ENCODE data around the gene SELENOW. TPM values are rescaled to one million over a fixed set of nuclear protein-coding genes. Genes with fewer than 3 reads are reported as not detected.

SELENOW gene
- total and polyA plus RNA-seq, 2 of the 8 experiments (the other 6 are each of a cell fraction or from before 2014, with no cell fraction given) = 371 to 588 TPM

DNA sequence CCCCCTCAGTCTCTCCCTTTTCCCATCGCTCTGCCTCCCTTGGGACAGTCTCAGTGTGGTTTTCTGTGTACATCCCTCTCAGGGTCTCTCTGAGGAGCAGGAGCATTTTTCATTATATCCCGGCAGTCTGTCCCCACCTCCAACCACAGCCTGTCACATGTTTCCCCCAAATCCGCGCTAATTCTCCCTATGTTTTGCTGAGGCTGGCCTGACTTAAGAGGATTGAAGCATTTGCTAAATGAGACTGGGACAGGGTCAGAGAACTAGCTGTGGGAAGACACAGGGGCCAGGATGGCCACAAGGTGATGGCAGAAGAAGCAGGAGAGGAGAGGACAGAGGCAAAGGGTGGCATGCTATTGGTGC lies 20.4 kb downstream of the SELENOW start (continued):
- TF ChIP-seq, protein P1, sequence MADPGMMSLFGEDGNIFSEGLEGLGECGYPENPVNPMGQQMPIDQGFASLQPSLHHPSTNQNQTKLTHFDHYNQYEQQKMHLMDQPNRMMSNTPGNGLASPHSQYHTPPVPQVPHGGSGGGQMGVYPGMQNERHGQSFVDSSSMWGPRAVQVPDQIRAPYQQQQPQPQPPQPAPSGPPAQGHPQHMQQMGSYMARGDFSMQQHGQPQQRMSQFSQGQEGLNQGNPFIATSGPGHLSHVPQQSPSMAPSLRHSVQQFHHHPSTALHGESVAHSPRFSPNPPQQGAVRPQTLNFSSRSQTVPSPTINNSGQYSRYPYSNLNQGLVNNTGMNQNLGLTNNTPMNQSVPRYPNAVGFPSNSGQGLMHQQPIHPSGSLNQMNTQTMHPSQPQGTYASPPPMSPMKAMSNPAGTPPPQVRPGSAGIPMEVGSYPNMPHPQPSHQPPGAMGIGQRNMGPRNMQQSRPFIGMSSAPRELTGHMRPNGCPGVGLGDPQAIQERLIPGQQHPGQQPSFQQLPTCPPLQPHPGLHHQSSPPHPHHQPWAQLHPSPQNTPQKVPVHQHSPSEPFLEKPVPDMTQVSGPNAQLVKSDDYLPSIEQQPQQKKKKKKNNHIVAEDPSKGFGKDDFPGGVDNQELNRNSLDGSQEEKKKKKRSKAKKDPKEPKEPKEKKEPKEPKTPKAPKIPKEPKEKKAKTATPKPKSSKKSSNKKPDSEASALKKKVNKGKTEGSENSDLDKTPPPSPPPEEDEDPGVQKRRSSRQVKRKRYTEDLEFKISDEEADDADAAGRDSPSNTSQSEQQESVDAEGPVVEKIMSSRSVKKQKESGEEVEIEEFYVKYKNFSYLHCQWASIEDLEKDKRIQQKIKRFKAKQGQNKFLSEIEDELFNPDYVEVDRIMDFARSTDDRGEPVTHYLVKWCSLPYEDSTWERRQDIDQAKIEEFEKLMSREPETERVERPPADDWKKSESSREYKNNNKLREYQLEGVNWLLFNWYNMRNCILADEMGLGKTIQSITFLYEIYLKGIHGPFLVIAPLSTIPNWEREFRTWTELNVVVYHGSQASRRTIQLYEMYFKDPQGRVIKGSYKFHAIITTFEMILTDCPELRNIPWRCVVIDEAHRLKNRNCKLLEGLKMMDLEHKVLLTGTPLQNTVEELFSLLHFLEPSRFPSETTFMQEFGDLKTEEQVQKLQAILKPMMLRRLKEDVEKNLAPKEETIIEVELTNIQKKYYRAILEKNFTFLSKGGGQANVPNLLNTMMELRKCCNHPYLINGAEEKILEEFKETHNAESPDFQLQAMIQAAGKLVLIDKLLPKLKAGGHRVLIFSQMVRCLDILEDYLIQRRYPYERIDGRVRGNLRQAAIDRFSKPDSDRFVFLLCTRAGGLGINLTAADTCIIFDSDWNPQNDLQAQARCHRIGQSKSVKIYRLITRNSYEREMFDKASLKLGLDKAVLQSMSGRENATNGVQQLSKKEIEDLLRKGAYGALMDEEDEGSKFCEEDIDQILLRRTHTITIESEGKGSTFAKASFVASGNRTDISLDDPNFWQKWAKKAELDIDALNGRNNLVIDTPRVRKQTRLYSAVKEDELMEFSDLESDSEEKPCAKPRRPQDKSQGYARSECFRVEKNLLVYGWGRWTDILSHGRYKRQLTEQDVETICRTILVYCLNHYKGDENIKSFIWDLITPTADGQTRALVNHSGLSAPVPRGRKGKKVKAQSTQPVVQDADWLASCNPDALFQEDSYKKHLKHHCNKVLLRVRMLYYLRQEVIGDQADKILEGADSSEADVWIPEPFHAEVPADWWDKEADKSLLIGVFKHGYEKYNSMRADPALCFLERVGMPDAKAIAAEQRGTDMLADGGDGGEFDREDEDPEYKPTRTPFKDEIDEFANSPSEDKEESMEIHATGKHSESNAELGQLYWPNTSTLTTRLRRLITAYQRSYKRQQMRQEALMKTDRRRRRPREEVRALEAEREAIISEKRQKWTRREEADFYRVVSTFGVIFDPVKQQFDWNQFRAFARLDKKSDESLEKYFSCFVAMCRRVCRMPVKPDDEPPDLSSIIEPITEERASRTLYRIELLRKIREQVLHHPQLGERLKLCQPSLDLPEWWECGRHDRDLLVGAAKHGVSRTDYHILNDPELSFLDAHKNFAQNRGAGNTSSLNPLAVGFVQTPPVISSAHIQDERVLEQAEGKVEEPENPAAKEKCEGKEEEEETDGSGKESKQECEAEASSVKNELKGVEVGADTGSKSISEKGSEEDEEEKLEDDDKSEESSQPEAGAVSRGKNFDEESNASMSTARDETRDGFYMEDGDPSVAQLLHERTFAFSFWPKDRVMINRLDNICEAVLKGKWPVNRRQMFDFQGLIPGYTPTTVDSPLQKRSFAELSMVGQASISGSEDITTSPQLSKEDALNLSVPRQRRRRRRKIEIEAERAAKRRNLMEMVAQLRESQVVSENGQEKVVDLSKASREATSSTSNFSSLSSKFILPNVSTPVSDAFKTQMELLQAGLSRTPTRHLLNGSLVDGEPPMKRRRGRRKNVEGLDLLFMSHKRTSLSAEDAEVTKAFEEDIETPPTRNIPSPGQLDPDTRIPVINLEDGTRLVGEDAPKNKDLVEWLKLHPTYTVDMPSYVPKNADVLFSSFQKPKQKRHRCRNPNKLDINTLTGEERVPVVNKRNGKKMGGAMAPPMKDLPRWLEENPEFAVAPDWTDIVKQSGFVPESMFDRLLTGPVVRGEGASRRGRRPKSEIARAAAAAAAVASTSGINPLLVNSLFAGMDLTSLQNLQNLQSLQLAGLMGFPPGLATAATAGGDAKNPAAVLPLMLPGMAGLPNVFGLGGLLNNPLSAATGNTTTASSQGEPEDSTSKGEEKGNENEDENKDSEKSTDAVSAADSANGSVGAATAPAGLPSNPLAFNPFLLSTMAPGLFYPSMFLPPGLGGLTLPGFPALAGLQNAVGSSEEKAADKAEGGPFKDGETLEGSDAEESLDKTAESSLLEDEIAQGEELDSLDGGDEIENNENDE (IDR thresholded peaks at IDR 0.05; ENCODE audit: insufficient replicate concordance, low read length) = no peak
- TF ChIP-seq POLR2A (IDR thresholded peaks at IDR 0.05; ENCODE audit: control extremely low read depth in 1 of 2, low read depth in 2 of 2, low read length in 2 of 2) (no peak), SP4 (IDR thresholded peaks at IDR 0.05; ENCODE audit: low read length) (no peak), SAP30 (IDR thresholded peaks at IDR 0.05; ENCODE audit: insufficient read depth, insufficient replicate concordance, low read length) (no peak), SIN3A (conservative IDR thresholded peaks at IDR 0.05 in 1 of 2, IDR thresholded peaks at IDR 0.05 in 1 of 2; ENCODE audit: low read depth in 1 of 2, low read length in 2 of 2) (no peak)

All from H1 (cell line).